Gastroesophageal sphincter (tissue), 3 donors: ENCODE results near the gene IRF8.

Experiments used
- CTCF ChIP-seq, 4 experiments: fragments of 200-600 bp in 2 of 4; fragments of 450-650 bp in 2 of 4; sonication (generic) in 1 of 4; IDR thresholded peaks; one replicate each; pipeline ENCODE4 v1.5.1; 2017 to 2019; ENCODE audit warnings: antibody characterized with exemption in 4 of 4, mild to moderate bottlenecking in 2 of 4, moderate library complexity in 2 of 4
- POLR2A ChIP-seq, 2 donors: fragments of 450-650 bp; IDR thresholded peaks; one replicate each; pipeline ENCODE4 v1.6.1; 2017; ENCODE audit warnings: antibody characterized with exemption in 2 of 2, mild to moderate bottlenecking in 2 of 2, moderate library complexity in 1 of 2
- POLR2AphosphoS5 ChIP-seq: sonication (generic); formaldehyde crosslinking; IDR thresholded peaks from one replicate; pipeline ENCODE4 v1.6.1; 2017; ENCODE audit warnings: antibody characterized with exemption

- TF ChIP-seq CTCF (IDR thresholded peaks at IDR 0.05) (no peak), POLR2A (IDR thresholded peaks at IDR 0.05) (no peak), POLR2AphosphoS5 (no peak)
Observed at GRCh38 chr16:85909932-85910853, 11.2 kb downstream of the IRF8 start.
